Ovary (tissue), 9 donors: ENCODE measurements around the gene RBBP8NL. TPM values are rescaled to one million over a fixed set of nuclear protein-coding genes. Genes with fewer than 3 reads are reported as not detected.

Source experiments
- DNase-seq, 5 donors: peaks; one replicate each; pipeline ENCODE4 v3.0.0-alpha.2; 2019 to 2020
- H3K27ac ChIP-seq, 2 donors: fragments of 200-600 bp; one replicate each; pipeline versions ENCODE4 v1.5.1 to v1.8.0; 2019 to 2022
- H3K27me3 ChIP-seq: fragments of 200-600 bp; one replicate; pipeline ENCODE4 v1.8.0; 2022
- H3K36me3 ChIP-seq: fragments of 200-600 bp; sonication (generic); one replicate; pipeline ENCODE4 v1.5.1; 2019
- H3K4me1 ChIP-seq: one replicate; pipeline ENCODE4 v1.8.1; 2013; ENCODE audit warnings: mild to moderate bottlenecking, moderate library complexity; ENCODE audit not compliant: insufficient read depth
- H3K4me3 ChIP-seq: fragments of 200-600 bp; sonication (generic); one replicate; pipeline ENCODE4 v1.5.1; 2017
- H3K9me3 ChIP-seq, 2 donors: fragments of 200-600 bp in 1 of 2; sonication (generic) in 1 of 2; one replicate each; pipeline versions ENCODE4 v1.5.1 to v1.8.1; 2013 to 2019; ENCODE audit warnings: mild to moderate bottlenecking in 1 of 2, moderate library complexity in 1 of 2
- CTCF ChIP-seq, 3 donors: fragments of 450-650 bp in 2 of 3; fragments of 200-600 bp in 1 of 3; IDR thresholded peaks; one replicate each; pipeline versions ENCODE4 v1.5.1 to v1.8.0; 2016 to 2022; ENCODE audit warnings: antibody characterized with exemption in 3 of 3, mild to moderate bottlenecking in 1 of 3
- EP300 ChIP-seq: sonication (generic); formaldehyde crosslinking; IDR thresholded peaks from one replicate; pipeline ENCODE4 v1.6.1; 2017; ENCODE audit warnings: antibody characterized with exemption
- POLR2A ChIP-seq: fragments of 450-650 bp; IDR thresholded peaks from one replicate; pipeline ENCODE4 v1.6.1; 2017; ENCODE audit warnings: antibody characterized with exemption, mild to moderate bottlenecking, moderate library complexity
- WGBS, 3 donors: extraction: QIAGEN DNeasy Blood & Tissue Kit in 1 of 3; methylation state at CpG; one replicate each; pipeline versions ENCODE4 v1.1.5 to v1.1.7; 2013 to 2017; 5-methylcytosine and 5-hydroxymethylcytosine counted together
- intact Hi-C, 4 donors: fragments of 100-400 bp; cut with DNase I; formaldehyde crosslinking; loops; one replicate each; pipeline versions ENCODE4 v1.11.0 to v1.15.1; 2022 to 2023
- polyA plus RNA-seq, 2 donors: library from polyadenylated mRNA; stranded (reverse); fragments of 200-250 nt in 1 of 2; fragments of 350-450 nt in 1 of 2; fragmentation: Illumina TruSeq in 1 of 2; extraction: RNeasy Lipid Tissue Mini Kit (QIAGEN cat#74804) in 1 of 2; gene quantifications; one replicate each; pipeline ENCODE4 v1.2.3, GENCODE V29; 2013 to 2014
- total RNA-seq, 7 donors: library from RNA; depleted of rRNA in 2 of 7; stranded (reverse); fragments of >200 nt in 2 of 7; fragmentation: NEBNext Ultra II Directional in 3 of 7; extraction: Animal tissue kit (Norgen Biotek cat#: 25700) in 3 of 7; gene quantifications; one replicate each; pipeline versions ENCODE4 v1.1.0 to v1.2.4, GENCODE V29; 2016 to 2023
- donor health status: DM: no; HTN: no; CAD: no; lungs with moderate emphysema.
- donor health status: DM: no; HTN: no; CAD: no.
- donor health status: Bipolar disorder and iron deficiency.
- donor health status: DM: yes; HTN: yes; CAD: no.
- donor health status: DM: no; HTN: no; CAD: no.
- donor health status: DM: yes; HTN: yes; CAD: no.

RBBP8NL gene
- total and polyA plus RNA-seq, 9 donors = 0.32 to 0.46 TPM; not detected in 7

GRCh38 chr20:62416651-62417637, 10.4 kb downstream of the RBBP8NL start:
- no peak overlapping the region for H3K27ac ChIP-seq
- no peaks in the 10 kb centered on the region for H3K27me3 ChIP-seq
- H3K36me3 ChIP-seq = no peaks in the 10 kb centered on the region
- H3K4me3 ChIP-seq = no peak overlapping the region
- DNase-seq = no peak
- WGBS, 3 donors = 75 to 86% (median 76%) methylated on average over 38 to 43 of the region's 43 CpGs
- no peaks in the 10 kb centered on the region for H3K4me1 ChIP-seq
- intact Hi-C loops = loop anchor here in 1 of 4 donors (10.0 kb wide), 1 partner anchor 788 kb away; no protein-coding TSS in a partner anchor
- TF ChIP-seq CTCF (IDR thresholded peaks at IDR 0.05) = no peak
- TF ChIP-seq EP300 = no peak
- TF ChIP-seq POLR2A = no peak
- no peaks in the 10 kb centered on the region for H3K9me3 ChIP-seq

GRCh38 chr20:62415354-62416111, 11.8 kb downstream of the RBBP8NL start:
- H3K36me3 ChIP-seq = no peaks in the 10 kb centered on the region
- H3K27ac ChIP-seq = no peak overlapping the region
- no peaks in the 10 kb centered on the region for H3K9me3 ChIP-seq
- WGBS, 3 donors = 68 to 74% (median 73%) methylated on average over 21 to 24 of the region's 24 CpGs
- intact Hi-C loops = loop anchor here in 1 of 4 donors (10.0 kb wide), 1 partner anchor 789 kb away; no protein-coding TSS in a partner anchor
- no peak for TF ChIP-seq CTCF (IDR thresholded peaks at IDR 0.05)
- no peak for TF ChIP-seq EP300
- no peak for TF ChIP-seq POLR2A
- H3K4me1 ChIP-seq = no peaks in the 10 kb centered on the region
- no peak overlapping the region for H3K4me3 ChIP-seq
- DNase-seq = no peak
- no peaks in the 10 kb centered on the region for H3K27me3 ChIP-seq

- 72 to 83% (median 79%) methylated on average over 9 to 22 of the region's 22 CpGs for WGBS, 3 donors
- no peaks in the 10 kb centered on the region for H3K9me3 ChIP-seq
- no peak for TF ChIP-seq CTCF (IDR thresholded peaks at IDR 0.05)
- TF ChIP-seq POLR2A = no peak
- no peak for TF ChIP-seq EP300
- H3K27me3 ChIP-seq = no peaks in the 10 kb centered on the region
- H3K4me1 ChIP-seq = peaks cover 1% of the 10 kb centered on the region
- H3K27ac ChIP-seq = no peak overlapping the region
- H3K36me3 ChIP-seq = no peaks in the 10 kb centered on the region
- intact Hi-C loops = loop anchor here in 1 of 4 donors (10.0 kb wide), 1 partner anchor 791 kb away; no protein-coding TSS in a partner anchor
- no peak overlapping the region for H3K4me3 ChIP-seq
- no peak for DNase-seq
Observed at GRCh38 chr20:62413896-62414481, 13.3 kb downstream of the RBBP8NL start.

GRCh38 chr20:62413025-62413570, 14.2 kb downstream of the RBBP8NL start:
- no peaks in the 10 kb centered on the region for H3K9me3 ChIP-seq
- H3K27me3 ChIP-seq = no peaks in the 10 kb centered on the region
- 83 to 91% (median 88%) methylated on average over 11 of the region's 11 CpGs for WGBS, 3 donors
- H3K36me3 ChIP-seq = no peaks in the 10 kb centered on the region
- TF ChIP-seq CTCF (IDR thresholded peaks at IDR 0.05) (no peak), EP300 (no peak), POLR2A (no peak)
- H3K27ac ChIP-seq = no peak overlapping the region
- no peak for DNase-seq
- intact Hi-C loops = loop anchor here in 1 of 4 donors (10.0 kb wide), 1 partner anchor 792 kb away; no protein-coding TSS in a partner anchor
- peaks cover 1% of the 10 kb centered on the region for H3K4me1 ChIP-seq
- H3K4me3 ChIP-seq = no peak overlapping the region
